Esophagus muscularis mucosa (tissue), 4 donors: Measurements from ENCODE around the gene SRSF3. TPM values are rescaled to one million over a fixed set of nuclear protein-coding genes. Genes with fewer than 3 reads are reported as not detected.

Experiments used
- DNase-seq: peaks from one replicate; pipeline ENCODE4 v3.0.0-alpha.2; 2017; ENCODE audit errors: extremely low spot score
- H3K27ac ChIP-seq, 4 donors: fragments of 200-600 bp; sonication (generic); replicated peaks in 1 of 4; 1 replicate in 3 of 4; 2 replicates in 1 of 4; pipeline ENCODE4 v1.5.1; 2016 to 2019; ENCODE audit warnings: mild to moderate bottlenecking in 1 of 4
- H3K27me3 ChIP-seq, 4 donors: fragments of 200-600 bp; sonication (generic); one replicate each; pipeline versions ENCODE4 v1.5.1 to v1.6.0; 2016 to 2019
- H3K36me3 ChIP-seq, 4 donors: fragments of 200-600 bp; sonication (generic); one replicate each; pipeline ENCODE4 v1.5.1; 2016 to 2019
- H3K4me1 ChIP-seq, 4 donors: fragments of 200-600 bp; sonication (generic); one replicate each; pipeline ENCODE4 v1.5.1; 2016 to 2019
- H3K4me3 ChIP-seq, 4 donors: fragments of 200-600 bp; sonication (generic); 1 replicate in 2 of 4; 2 replicates in 2 of 4; pipeline ENCODE4 v1.5.1; 2016 to 2019; ENCODE audit warnings: mild to moderate bottlenecking in 4 of 4, moderate library complexity in 1 of 4
- H3K9me3 ChIP-seq, 4 donors: fragments of 200-600 bp; sonication (generic); 1 replicate in 3 of 4; 2 replicates in 1 of 4; pipeline ENCODE4 v1.5.1; 2016 to 2019
- EP300 ChIP-seq: sonication (generic); formaldehyde crosslinking; IDR thresholded peaks from one replicate; pipeline ENCODE4 v1.6.1; 2017; ENCODE audit warnings: antibody characterized with exemption
- POLR2A ChIP-seq: fragments of 450-650 bp; IDR thresholded peaks from one replicate; pipeline ENCODE4 v1.6.1; 2017; ENCODE audit warnings: antibody characterized with exemption, moderate library complexity, mild to moderate bottlenecking, low read depth
- POLR2AphosphoS5 ChIP-seq, 2 donors: sonication (generic); formaldehyde crosslinking; IDR thresholded peaks; one replicate each; pipeline ENCODE4 v1.6.1; 2017; ENCODE audit warnings: antibody characterized with exemption in 2 of 2
- WGBS: methylation state at CpG from one replicate; pipeline ENCODE4 v1.1.5; 2018; 5-methylcytosine and 5-hydroxymethylcytosine counted together
- intact Hi-C: fragments of 100-400 bp; cut with DNase I; formaldehyde crosslinking; loops from one replicate; pipeline ENCODE4 v1.15.1; 2023
- total RNA-seq, 4 donors: library from RNA; depleted of rRNA; stranded (reverse); fragments of >200 nt; gene quantifications; one replicate each; pipeline versions ENCODE4 v1.1.0 to v1.2.1, GENCODE V29; 2016
- TF ChIP-seq, protein P1 (sequence below), 3 experiments: fragments of 200-600 bp in 2 of 3; fragments of 450-650 bp in 1 of 3; sonication (generic) in 2 of 3; IDR thresholded peaks; one replicate each; pipeline ENCODE4 v1.5.1; 2017 to 2019; ENCODE audit warnings: antibody characterized with exemption in 3 of 3, mild to moderate bottlenecking in 2 of 3, moderate library complexity in 1 of 3

The SRSF3 gene
- total RNA-seq, 4 donors from 2014 or later, result 149 to 226 (median 180) TPM

DNA sequence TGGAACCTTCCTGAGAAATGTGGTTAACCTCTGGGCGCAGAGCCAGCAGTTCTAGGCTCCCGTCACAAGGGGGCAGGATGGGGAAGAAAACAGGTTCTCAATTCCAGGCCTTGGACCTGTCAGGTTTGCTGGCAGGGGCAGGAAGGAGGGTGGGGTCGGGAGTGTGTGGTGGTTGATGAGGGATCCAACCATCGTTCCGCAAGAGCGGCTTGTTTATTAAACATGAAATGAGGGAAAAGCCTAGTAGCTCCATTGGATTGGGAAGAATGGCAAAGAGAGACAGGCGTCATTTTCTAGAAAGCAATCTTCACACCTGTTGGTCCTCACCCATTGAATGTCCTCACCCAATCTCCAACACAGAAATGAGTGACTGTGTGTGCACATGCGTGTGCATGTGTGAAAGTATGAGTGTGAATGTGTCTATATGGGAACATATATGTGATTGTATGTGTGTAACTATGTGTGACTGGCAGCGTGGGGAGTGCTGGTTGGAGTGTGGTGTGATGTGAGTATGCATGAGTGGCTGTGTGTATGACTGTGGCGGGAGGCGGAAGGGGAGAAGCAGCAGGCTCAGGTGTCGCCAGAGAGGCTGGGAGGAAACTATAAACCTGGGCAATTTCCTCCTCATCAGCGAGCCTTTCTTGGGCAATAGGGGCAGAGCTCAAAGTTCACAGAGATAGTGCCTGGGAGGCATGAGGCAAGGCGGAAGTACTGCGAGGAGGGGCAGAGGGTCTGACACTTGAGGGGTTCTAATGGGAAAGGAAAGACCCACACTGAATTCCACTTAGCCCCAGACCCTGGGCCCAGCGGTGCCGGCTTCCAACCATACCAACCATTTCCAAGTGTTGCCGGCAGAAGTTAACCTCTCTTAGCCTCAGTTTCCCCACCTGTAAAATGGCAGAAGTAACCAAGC, 29.6 kb downstream of the SRSF3 start:
- no peaks in the 10 kb centered on the region for H3K27me3 ChIP-seq
- H3K27ac ChIP-seq, result peak overlapping the region in 1 of 4 donors; percentile 45
- TF ChIP-seq POLR2A, result no peak
- TF ChIP-seq, protein P1, sequence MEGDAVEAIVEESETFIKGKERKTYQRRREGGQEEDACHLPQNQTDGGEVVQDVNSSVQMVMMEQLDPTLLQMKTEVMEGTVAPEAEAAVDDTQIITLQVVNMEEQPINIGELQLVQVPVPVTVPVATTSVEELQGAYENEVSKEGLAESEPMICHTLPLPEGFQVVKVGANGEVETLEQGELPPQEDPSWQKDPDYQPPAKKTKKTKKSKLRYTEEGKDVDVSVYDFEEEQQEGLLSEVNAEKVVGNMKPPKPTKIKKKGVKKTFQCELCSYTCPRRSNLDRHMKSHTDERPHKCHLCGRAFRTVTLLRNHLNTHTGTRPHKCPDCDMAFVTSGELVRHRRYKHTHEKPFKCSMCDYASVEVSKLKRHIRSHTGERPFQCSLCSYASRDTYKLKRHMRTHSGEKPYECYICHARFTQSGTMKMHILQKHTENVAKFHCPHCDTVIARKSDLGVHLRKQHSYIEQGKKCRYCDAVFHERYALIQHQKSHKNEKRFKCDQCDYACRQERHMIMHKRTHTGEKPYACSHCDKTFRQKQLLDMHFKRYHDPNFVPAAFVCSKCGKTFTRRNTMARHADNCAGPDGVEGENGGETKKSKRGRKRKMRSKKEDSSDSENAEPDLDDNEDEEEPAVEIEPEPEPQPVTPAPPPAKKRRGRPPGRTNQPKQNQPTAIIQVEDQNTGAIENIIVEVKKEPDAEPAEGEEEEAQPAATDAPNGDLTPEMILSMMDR (IDR thresholded peaks at IDR 0.05), result peak; percentile 88 to 92 (median 92)
- no peak for TF ChIP-seq EP300
- TF ChIP-seq POLR2AphosphoS5 (IDR thresholded peaks at IDR 0.05), result peak; percentile 74 to 91
- H3K9me3 ChIP-seq, result no peaks in the 10 kb centered on the region
- peaks cover 43 to 58% (median 53%) of the 10 kb centered on the region in 4 donors for H3K4me1 ChIP-seq
- WGBS, result 59% methylated on average over 17 of the region's 18 CpGs
- peaks cover 0 to 3% (median 1%) of the 10 kb centered on the region in 4 donors for H3K36me3 ChIP-seq
- H3K4me3 ChIP-seq, result no peak overlapping the region
- DNase-seq, result peak; percentile 97
- intact Hi-C loops, result loop anchor here (1.0 to 10.0 kb wide), 5 partner anchors 53 to 231 kb away; no protein-coding TSS in a partner anchor

DNA sequence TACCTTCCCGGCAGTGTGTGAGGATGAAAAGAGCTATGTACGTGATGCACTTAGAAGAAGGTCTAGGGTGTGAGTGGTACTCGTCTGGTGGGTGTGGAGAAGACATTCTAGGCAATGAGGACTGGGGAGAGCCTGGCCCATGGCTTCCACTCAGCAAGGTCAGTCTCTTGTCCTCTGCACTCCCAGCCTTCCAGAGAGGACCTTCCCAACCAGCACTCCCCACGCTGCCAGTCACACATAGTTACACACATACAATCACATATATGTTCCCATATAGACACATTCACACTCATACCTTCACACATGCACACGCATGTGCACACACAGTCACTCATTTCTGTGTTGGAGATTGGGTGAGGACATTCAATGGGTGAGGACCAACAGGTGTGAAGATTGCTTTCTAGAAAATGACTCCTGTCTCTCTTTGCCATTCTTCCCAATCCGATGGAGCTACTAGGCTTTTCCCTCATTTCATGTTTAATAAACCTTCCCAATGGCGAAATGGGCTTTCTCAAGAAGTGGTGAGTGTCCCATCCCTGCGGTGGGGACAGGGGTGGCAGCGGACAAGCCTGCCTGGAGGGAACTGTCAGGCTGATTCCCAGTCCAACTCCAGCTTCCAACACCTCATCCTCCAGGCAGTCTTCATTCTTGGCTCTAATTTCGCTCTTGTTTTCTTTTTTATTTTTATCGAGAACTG, 30.4 kb downstream of the SRSF3 start:
- peaks cover 43 to 61% (median 54%) of the 10 kb centered on the region in 4 donors for H3K4me1 ChIP-seq
- peak overlapping the region in 1 of 4 donors; percentile 3 for H3K27ac ChIP-seq
- no peak overlapping the region for H3K4me3 ChIP-seq
- intact Hi-C loops, result loop anchor here (2.0 to 10.0 kb wide), 3 partner anchors 98 to 230 kb away; no protein-coding TSS in a partner anchor
- H3K36me3 ChIP-seq, result no peaks in the 10 kb centered on the region
- H3K9me3 ChIP-seq, result no peaks in the 10 kb centered on the region
- 79% methylated on average over 11 of the region's 11 CpGs for WGBS
- no peak for DNase-seq
- TF ChIP-seq EP300 (no peak), POLR2A (no peak)
- no peaks in the 10 kb centered on the region for H3K27me3 ChIP-seq

DNA sequence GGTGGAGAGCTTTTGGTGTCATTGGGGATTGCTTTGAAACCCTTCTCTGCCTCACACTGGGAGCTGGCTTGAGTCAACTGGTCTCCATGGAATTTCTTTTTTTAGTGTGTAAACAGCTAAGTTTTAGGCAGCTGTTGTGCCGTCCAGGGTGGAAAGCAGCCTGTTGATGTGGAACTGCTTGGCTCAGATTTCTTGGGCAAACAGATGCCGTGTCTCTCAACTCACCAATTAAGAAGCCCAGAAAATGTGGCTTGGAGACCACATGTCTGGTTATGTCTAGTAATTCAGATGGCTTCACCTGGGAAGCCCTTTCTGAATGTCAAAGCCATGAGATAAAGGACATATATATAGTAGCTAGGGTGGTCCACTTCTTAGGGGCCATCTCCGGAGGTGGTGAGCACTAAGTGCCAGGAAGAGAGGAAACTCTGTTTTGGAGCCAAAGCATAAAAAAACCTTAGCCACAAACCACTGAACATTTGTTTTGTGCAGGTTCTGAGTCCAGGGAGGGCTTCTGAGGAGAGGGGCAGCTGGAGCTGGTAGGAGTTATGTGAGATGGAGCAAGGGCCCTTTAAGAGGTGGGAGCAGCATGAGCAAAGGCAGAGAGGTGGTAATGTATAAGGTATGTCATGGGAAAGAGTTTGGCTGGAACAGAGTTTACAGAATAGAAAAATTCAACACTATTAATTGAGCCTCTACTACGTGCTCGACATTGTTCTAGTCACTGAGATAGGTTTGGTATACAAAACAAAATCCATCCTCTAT, 31.2 kb downstream of the SRSF3 start:
- peaks cover 43 to 61% (median 54%) of the 10 kb centered on the region in 4 donors for H3K4me1 ChIP-seq
- TF ChIP-seq POLR2A (no peak), EP300 (no peak), POLR2AphosphoS5 (IDR thresholded peaks at IDR 0.05) (no peak)
- TF ChIP-seq, protein P1 (IDR thresholded peaks at IDR 0.05), result no peak
- DNase-seq, result no peak
- no peaks in the 10 kb centered on the region for H3K27me3 ChIP-seq
- 74% methylated on average over 5 of the region's 5 CpGs for WGBS
- H3K4me3 ChIP-seq, result no peak overlapping the region
- peak overlapping the region in 2 of 4 donors; percentile 3 for H3K27ac ChIP-seq
- no peaks in the 10 kb centered on the region for H3K9me3 ChIP-seq
- H3K36me3 ChIP-seq, result no peaks in the 10 kb centered on the region
- intact Hi-C loops, result loop anchor here (2.0 to 10.0 kb wide), 2 partner anchors 133 to 229 kb away; no protein-coding TSS in a partner anchor

DNA sequence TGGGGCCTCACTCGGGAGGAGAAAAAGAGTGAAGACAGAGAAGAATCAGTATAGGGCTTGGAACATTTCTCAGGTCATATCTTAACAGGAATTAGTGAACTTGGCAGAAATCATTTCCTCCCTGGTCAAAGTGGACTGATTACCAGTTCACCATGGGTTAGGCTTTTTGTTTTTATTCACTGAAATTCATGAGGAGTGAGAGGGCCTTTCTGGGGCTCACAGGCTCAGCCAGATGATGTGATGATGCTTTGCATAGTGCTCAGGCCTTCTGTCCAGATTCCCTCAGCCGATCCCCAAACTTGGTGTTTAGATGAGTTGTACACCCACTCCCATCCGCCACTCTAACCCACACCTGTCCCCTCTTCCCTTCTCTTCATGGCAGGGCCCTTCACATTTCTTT, 32.5 kb downstream of the SRSF3 start:
- intact Hi-C loops, result loop anchor here (10.0 kb wide), 1 partner anchor 228 kb away; no protein-coding TSS in a partner anchor
- 90% methylated on average over 3 of the region's 3 CpGs for WGBS

More for the DNA sequence above, 32.5 kb downstream of the SRSF3 start:
- H3K4me1 ChIP-seq, result peaks cover 43 to 61% (median 54%) of the 10 kb centered on the region in 4 donors
- TF ChIP-seq, protein P1 (IDR thresholded peaks at IDR 0.05), result no peak
- peak; percentile 5 for TF ChIP-seq POLR2A
- no peak overlapping the region for H3K4me3 ChIP-seq
- DNase-seq, result no peak
- no peaks in the 10 kb centered on the region for H3K36me3 ChIP-seq
- no peaks in the 10 kb centered on the region for H3K27me3 ChIP-seq
- no peaks in the 10 kb centered on the region for H3K9me3 ChIP-seq
- H3K27ac ChIP-seq, result peak overlapping the region in 1 of 4 donors; percentile 71
